Non-pigmented ciliary epithelial cell (primary cell): ENCODE measurements around the gene IL17A.
A peak's percentile ranks its signal among the peaks of the same experiment; 100 is the strongest.

ENCODE experiments used
- DNase-seq: peaks from one replicate; pipeline ENCODE4 v3.0.0-alpha.2; 2010; ENCODE audit warnings: low read depth

The IL17A gene

GRCh38 chr6:52216932-52217575, 30.9 kb downstream of the IL17A start:
- DNase-seq: no peak

- no peak for DNase-seq
Measured at GRCh38 chr6:52217761-52218160, 31.6 kb downstream of the IL17A start.

- no peak for DNase-seq
Measured at GRCh38 chr6:52221302-52221701, 35.1 kb downstream of the IL17A start.

GRCh38 chr6:52227495-52227894, 41.3 kb downstream of the IL17A start:
- DNase-seq: no peak

GRCh38 chr6:52230685-52231084, 44.5 kb downstream of the IL17A start:
- no peak for DNase-seq

GRCh38 chr6:52231406-52232127, 45.4 kb downstream of the IL17A start:
- no peak for DNase-seq

- no peak for DNase-seq
Measured at GRCh38 chr6:52233005-52233404, 46.8 kb downstream of the IL17A start.

GRCh38 chr6:52233975-52234823, 48.0 kb downstream of the IL17A start:
- peak; percentile 17 for DNase-seq
